GM19023 (cell line): ENCODE measurements around the gene F8.

Source experiments
- ATAC-seq: cut with Tn5 transposase; IDR thresholded peaks from one replicate; pipeline ENCODE4 v1.9.1; 2021; ENCODE audit warnings: mild to moderate bottlenecking, moderate library complexity; ENCODE audit not compliant: unreplicated experiment

F8 gene

GRCh38 chrX:154793084-154793795, 229.3 kb downstream of the F8 start:
- no peak for ATAC-seq

GRCh38 chrX:154791939-154792338, 230.6 kb downstream of the F8 start:
- no peak for ATAC-seq

GRCh38 chrX:154791467-154791866, 231.1 kb downstream of the F8 start:
- no peak for ATAC-seq
